Activated CD4-positive, alpha-beta T cell treated with anti-CD3 and anti-CD28 coated beads, Interleukin-2, Interleukin-6, amounts not matched to agents 100 ng/mL and 50 ng/mL, durations not matched to agents 16 hours and 8 hours (primary cell): Measurements from ENCODE around the gene GSN.

Experiments used
- DNase-seq: peaks from one replicate; pipeline ENCODE4 v3.0.0-alpha.2; 2020

GSN gene

DNA sequence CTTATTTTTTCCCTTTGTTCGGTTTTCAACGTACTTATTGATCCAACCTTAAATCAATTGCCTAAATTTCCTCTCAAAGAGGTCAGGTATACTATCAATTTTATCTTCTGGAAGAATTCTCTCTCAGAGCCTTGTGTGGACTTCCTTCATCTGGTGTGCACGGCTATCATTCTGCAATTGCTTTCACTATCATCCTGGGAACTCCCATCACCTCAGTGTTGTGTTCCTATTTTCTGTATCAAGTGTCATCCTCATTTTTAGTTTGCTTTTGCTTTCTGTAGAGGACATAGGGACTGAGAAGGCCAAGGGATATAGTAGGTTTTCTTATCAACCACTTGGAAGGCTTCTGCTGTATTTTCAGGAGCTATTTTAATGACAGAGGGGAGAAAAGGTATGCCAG lies 90.8 kb downstream of the GSN start:
- no peak for DNase-seq

DNA sequence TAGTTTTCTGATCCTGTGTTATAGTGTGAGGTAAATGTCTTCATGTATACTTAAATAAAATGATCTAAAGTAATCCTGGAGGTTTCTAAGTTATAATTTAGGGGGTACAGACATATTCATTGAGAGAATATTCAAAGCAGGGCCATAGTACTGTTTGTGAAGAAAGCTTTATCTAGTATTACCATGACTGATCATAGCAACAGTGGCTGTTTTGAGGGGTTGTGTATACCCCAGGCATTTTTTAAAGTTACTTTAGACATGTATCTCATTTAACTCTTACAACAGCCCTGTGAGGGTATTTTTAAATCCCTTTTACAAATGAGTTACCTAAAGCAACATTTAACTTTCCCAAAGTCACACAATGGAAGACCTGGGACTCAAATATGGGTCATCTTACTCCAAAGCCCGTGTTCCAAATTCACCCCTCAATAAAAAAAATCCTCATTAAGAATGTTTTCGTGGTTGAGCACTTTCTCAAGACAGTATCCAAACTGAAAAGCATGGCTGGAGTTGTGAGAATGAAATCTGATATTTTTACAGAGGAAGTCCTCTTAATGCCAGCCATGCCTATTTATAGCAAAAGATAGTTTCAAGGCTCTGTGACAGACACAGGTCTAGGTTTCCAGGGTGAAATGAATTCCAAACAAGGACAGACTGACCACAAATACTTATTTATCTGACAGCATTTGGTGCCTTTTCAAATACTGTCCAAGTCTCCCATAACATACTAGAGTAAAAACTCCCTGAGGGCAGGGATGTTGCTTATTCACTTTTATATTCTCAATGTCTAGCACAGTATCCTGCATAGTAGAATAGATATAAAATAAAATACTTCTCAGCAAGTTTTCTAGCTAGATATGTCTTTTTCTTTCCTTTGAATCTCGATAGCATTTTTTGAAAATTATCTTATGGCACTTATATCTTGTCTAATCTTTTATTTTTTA lies 91.7 kb downstream of the GSN start:
- DNase-seq = no peak

- DNase-seq = no peak
Observed at GRCh38 chr9:121360601-121361374, 92.8 kb downstream of the GSN start.

GRCh38 chr9:121362813-121363621 lies 95.1 kb downstream of the GSN start:
- no peak for DNase-seq

DNA sequence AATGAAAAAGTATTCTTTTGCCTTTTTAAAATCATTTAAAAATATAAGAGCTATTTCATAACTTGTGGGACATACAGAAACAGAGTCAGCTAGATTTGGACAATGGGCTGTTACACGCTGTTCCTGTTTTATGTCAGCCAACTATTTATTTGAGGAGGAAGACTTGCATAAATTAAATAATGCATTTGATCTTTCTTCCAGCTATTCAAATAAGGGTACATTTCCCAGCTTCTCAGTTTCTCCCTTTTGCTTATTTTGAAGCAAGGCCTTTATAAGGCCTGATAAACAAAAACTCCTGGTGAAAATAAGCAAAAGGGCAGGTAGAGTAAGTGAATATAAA lies 95.6 kb downstream of the GSN start:
- DNase-seq = no peak

DNA sequence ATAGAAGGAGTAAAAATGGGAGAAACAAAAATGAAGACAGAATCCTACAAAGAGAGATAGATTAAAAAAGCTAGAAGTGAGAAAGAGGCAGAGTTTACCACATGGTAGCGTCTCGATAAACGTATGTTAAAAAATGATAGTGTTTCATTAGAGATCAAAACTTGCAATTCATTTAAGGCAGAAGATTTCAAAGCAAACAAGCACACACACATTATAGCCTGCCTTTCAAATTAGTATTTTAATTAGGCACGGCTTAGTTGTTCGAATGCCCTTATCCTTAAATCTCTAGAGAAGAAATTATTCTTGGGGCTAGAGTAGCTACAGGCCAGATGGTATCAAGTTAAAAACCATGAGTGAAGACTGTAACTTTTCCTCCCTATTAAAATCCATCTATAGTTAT lies 96.1 kb downstream of the GSN start:
- DNase-seq = no peak

DNA sequence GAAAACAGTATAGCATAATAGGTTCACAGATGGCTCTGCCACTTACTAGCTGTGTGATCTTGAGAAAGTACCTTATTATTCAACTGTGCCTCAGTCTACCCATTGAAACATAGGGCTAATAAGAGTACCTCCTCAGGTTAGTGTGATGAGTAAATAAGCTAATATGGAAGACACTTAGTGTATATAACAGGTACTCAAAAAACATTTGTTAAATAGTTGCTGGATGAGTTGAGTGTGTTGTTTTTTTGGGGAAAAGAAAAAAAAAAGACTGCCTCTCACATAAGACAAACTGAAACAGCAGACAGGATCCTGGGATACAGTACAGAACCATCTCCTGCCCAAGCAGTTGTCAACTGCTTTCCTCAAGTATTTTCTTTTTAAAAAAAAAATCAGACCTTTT lies 96.9 kb downstream of the GSN start:
- DNase-seq = no peak

DNA sequence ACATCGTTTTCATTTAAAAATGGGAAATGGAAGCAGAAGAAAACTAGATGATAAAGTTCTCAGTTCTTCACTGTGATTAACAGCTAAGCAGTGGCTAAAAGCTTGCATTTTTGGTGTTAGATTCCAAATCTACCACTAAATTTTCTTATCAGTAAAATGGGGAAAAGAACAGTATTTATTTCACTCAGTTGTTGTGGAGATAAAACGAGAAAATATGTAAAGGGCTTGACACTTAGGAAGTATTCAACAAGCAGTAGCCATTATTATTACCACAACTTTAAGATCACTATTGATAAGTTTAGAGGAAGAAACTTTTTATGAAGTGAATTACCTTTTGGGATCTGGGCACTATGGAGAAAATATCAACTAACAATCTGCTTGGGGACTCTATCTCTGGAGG lies 97.6 kb downstream of the GSN start:
- no peak for DNase-seq

DNA sequence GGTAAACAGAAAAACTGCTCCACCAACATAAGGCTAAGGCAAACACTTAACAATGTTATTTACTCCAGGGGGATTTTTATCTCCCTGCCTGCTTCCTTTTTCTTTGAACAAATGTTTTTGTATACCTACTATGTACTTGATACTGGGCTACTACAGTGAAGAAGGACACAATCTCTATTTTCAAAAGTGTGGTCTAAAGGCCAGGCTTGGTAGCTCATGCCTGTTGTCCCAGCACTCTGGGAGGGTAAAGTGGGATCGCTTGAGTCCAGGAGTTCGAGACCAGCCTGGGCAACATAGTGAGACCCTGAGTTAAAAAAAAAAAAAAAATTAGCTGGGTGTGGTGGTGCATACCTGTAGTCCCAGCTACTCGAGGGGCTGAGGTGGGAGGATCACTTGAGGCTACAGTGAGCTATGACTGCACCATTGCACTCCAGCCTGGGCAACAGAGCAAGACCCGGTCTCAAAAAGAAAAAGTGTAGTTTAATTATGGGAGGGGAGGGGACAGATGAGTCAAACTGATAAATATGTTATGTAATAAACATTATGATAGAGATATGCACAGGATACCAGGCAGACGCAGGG lies 98.7 kb downstream of the GSN start:
- DNase-seq = no peak

DNA sequence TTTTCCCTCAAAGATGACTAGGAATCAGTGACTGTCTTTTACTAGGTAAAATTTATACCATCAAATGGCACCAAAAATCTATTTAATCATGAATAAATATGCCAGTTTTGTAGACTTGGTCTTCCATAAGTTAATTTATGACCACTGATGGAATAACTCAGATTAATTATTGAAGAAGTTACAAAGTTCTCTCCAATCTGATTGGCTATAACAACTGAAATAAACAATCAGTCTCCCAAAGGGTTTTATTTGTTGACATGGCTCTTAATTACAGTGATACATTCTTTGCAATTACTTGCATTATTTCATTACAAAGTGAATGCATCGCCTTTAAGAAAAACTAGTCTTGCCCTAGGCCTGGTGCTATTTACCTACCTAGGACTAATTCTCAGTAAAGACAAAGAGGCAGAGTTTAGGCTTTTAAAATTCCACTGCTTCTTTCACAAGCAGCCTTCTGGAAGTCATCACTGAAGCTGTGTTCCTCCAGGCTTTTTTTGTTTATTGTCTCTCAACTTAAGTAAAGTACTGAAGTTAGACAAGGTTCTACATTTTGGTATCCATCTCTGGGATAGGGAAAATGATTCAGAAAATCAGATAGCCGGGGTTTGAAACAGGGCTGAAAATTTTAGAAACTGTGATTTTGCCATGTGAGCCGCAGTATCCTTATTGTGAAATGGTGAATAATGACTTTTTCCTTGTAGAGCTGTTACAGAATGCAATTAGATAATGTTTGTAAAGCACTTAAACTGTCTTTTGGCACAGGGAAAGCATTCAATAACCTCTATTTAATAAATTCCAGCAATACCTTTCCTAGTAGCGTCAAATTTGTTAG lies 99.6 kb downstream of the GSN start:
- no peak for DNase-seq

DNA sequence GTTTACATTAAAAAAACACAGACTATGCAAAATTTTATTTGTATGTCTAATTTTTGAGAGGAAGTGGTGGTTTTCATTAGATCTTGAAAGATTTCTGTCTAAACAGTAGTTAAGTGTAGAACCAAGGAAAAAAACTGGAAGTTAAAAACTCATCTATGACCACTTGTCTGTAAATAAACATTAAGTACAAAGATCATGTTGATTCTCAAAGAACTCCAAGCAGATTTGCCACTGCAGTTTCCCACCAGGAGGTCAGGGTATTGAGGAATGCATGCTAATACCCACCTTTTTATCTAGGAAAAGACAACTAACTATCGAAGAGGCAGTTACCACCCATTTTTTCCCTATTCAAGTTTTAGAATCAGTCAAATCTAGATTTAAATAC lies 100.2 kb downstream of the GSN start:
- no peak for DNase-seq

DNA sequence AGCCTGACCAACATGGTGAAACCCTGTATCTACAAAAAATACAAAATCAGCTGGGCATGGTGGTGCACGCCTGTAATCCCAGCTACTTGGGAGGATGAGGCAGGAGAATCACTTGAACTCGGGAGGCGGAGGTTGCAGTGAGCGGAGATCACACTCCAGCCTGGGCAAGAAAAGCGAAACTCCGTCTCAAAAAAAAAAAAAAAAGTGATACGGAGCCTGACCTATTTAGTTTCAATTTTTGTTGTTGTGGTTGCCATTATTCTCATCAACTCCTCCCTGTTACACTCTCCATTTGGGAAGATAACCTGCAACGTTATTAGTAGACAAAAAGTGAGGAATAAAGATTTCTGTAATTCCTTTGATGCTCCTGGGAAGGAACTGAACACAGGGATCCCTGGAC lies 100.8 kb downstream of the GSN start:
- DNase-seq = peak; percentile 36

DNA sequence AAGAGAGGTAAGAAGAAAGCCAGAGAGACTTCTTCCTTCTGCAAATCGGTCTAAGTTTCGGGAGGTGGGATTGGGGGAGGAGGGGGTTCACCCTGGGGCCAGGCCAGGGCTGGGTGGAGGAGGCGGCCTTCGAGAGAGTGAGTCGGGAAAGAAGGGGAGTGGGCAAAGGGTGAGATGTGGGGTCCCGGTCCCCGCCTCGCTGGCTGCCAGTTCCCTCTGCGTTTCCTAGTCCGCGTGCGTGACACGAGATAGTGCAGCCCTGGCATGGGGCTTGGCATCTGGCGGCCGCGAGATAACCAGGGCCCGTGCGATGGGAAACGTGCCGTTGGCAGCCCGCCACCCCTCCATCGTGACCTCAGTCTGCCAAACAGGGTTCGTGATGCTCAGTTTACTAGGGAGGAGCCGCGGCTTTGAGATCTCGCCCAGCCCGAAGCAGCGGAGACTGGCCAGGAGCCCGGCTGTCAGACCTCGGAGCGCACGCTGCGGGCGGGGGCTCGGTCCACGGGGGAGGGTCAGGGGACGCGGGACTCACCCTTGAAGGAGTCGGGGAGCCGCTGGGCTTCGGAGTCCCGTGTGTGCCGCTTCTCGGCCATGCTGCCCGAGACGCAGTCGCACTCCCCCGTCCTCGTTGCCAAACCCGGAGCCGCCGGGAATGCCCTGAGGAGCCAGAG lies 101.8 kb downstream of the GSN start, which contains the start of gene STOM:
STOM (minus strand) TSS at position 656 of the 671 bp plus-strand sequence; CDS start at position 593, 63 bp downstream.
- DNase-seq = no peak

GRCh38 chr9:121371495-121372061 lies 103.6 kb downstream of the GSN start:
- no peak for DNase-seq

DNA sequence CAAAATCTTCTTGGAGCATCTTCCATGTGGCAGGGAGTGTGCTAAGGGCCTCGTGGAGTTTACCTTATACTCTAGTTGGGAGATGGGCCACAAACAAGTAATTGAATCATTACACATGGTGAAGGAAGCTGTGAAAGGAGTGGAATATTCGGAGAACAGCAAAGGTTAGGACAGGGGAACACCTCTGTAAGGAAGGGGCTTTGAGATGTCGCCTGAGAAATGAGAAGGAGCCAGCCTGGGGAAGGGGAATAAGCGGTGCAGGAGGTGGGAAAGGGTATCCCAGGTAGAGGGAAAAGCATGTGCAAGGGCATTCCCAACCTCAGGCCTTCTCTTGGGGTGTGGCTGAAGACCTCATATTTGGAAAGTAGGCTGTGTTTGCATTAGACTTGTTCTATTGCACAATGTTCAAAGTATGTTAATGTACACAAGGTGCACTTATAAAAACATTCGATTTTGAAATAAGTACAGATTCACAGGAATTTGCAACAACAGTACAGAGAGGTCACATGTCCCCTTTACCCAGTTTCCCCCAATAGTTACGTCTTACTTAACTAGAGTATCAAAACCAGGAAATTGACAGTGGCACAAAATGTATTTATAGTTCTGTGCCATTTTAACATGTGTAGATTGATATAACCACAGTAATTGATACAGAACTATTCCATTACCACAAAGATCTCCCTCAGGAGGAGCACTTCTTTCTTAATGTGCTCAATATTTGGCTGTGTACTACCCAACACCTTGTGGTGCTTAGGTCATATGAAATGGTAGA lies 104.5 kb downstream of the GSN start:
- no peak for DNase-seq

DNA sequence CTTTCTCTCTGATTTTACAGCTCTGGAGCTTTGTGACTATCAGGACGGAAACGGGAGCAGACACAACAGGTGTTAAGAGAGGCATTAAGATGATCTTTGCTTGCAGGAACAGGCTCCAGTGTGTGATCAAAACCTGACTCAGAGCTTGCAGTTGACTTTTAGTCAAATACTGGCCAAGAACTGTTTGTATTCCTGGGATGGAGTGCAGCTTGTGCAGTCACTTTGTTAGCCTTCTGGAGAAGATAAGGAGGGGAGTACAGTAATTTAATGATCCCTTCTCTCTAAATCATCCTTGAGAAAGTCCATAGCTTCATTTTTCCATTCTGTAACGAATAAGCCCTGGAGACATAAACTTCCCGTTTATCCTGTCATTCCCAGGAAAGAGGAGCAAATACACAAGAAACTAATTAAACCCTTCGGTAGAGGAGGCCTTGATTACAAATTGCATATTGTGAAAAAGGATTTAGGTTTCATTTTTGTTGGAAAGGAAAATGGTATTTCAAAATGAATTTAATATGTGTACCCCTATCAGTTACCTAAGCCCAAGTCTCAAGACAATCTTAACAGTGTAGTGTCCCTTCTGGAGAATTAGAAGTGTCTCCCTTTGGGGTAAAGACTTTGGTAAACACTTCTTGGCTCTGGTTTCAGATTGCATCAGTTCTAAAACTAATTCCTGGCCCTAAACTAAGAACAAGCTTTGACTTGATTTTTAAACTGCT lies 105.2 kb downstream of the GSN start:
- DNase-seq = no peak

DNA sequence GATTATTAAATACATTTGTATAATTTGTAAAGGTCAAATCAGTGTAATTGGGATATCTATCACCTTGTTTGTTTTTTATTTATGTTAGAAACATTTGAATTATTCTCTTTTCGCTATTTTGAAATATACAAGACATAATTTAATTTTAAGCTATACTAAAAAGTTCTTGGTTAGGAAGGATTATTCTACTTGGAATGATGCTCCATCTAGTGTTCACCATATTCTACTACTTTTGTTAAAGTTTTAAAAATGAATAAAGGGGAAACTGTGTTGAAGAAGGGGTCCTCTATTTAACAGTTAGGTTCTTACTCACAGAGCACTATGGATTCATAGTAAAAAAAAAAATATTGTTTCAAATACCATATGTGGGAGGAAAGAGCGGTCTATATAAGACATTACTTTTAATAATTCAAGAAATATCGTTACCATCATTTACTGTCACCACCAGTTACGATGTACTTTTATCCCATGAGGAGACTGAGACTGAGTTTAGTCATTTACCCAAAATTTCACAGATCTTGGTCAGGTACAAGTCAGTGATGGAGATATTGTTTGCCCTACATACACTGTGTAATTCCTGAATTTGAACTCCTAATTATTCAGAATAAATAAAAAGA lies 108.4 kb downstream of the GSN start:
- DNase-seq = no peak

GRCh38 chr9:121380846-121381245 lies 112.9 kb downstream of the GSN start:
- no peak for DNase-seq
